ENCODE measurements around the gene EP400. TPM values are rescaled to one million over a fixed set of nuclear protein-coding genes. Genes with fewer than 3 reads are reported as not detected.

EP400 gene
- total RNA-seq, 6 experiments from 2014 or later, result 27.5 to 35.3 (median 30.4) TPM

GRCh38 chr12:132108211-132108832, 158.6 kb downstream of the EP400 start:
- Mint-ChIP-seq H3K4me1 (ENCODE audit: low read depth) (peaks cover 13% of the 10 kb centered on the region), H3K9me3 (no peaks in the 10 kb centered on the region), H3K27me3 (ENCODE audit: insufficient read depth) (no peaks in the 10 kb centered on the region; the same call in 1 of the 2 replicates), H3K36me3 (ENCODE audit: low read depth) (peaks cover 22% of the 10 kb centered on the region), H3K4me3 (no peak overlapping the region), H3K27ac (no peak overlapping the region)
- TF ChIP-seq CTCF (IDR thresholded peaks at IDR 0.05), result no peak
- DNase-seq, result no peak

- Mint-ChIP-seq H3K27ac (no peak overlapping the region; the same call in 1 of the 2 replicates), H3K4me1 (ENCODE audit: low read depth) (peaks cover 13% of the 10 kb centered on the region), H3K27me3 (ENCODE audit: insufficient read depth) (no peaks in the 10 kb centered on the region; the same call in 1 of the 2 replicates), H3K9me3 (no peaks in the 10 kb centered on the region), H3K4me3 (no peak overlapping the region), H3K36me3 (ENCODE audit: low read depth) (peaks cover 24% of the 10 kb centered on the region)
- TF ChIP-seq CTCF (IDR thresholded peaks at IDR 0.05), result no peak
- DNase-seq, result no peak
These were observed 160.0 kb downstream of the EP400 start for GRCh38 chr12:132109741-132110140.

GRCh38 chr12:132110677-132111076, 160.9 kb downstream of the EP400 start:
- Mint-ChIP-seq H3K4me1 (ENCODE audit: low read depth) (peaks cover 13% of the 10 kb centered on the region), H3K4me3 (no peak overlapping the region), H3K36me3 (ENCODE audit: low read depth) (peaks cover 18% of the 10 kb centered on the region), H3K27me3 (ENCODE audit: insufficient read depth) (no peaks in the 10 kb centered on the region; the same call in 1 of the 2 replicates), H3K9me3 (no peaks in the 10 kb centered on the region), H3K27ac (no peak overlapping the region)
- DNase-seq, result no peak
- TF ChIP-seq CTCF (IDR thresholded peaks at IDR 0.05), result no peak

GRCh38 chr12:132111654-132112304, 162.0 kb downstream of the EP400 start:
- Mint-ChIP-seq H3K9me3 (no peaks in the 10 kb centered on the region), H3K4me3 (no peak overlapping the region), H3K4me1 (ENCODE audit: low read depth) (peaks cover 9% of the 10 kb centered on the region), H3K27ac (no peak overlapping the region), H3K36me3 (ENCODE audit: low read depth) (peaks cover 26% of the 10 kb centered on the region), H3K27me3 (ENCODE audit: insufficient read depth) (no peaks in the 10 kb centered on the region; the same call in 1 of the 2 replicates)
- no peak for TF ChIP-seq CTCF (IDR thresholded peaks at IDR 0.05)
- no peak for DNase-seq

GRCh38 chr12:132114667-132115066, 164.9 kb downstream of the EP400 start:
- H3K4me1 Mint-ChIP-seq (ENCODE audit: low read depth), result no peaks in the 10 kb centered on the region
- H3K27ac Mint-ChIP-seq, result no peak overlapping the region
- no peak overlapping the region for H3K4me3 Mint-ChIP-seq
- H3K9me3 Mint-ChIP-seq, result no peaks in the 10 kb centered on the region
- no peaks in the 10 kb centered on the region; the same call in 1 of the 2 replicates for H3K27me3 Mint-ChIP-seq (ENCODE audit: insufficient read depth)
- DNase-seq, result no peak
- peaks cover 24% of the 10 kb centered on the region for H3K36me3 Mint-ChIP-seq (ENCODE audit: low read depth)
- no peak for TF ChIP-seq CTCF (IDR thresholded peaks at IDR 0.05)

All from HFFc6 (cell line).